HG02571 (cell line): Measurements from ENCODE around the gene ANKRD52.
A peak's percentile ranks its signal among the peaks of the same experiment; 100 is the strongest.

ENCODE experiments used
- ATAC-seq: cut with Tn5 transposase; IDR thresholded peaks from one replicate; pipeline ENCODE4 v1.9.1; 2021; ENCODE audit warnings: mild to moderate bottlenecking, moderate library complexity; ENCODE audit not compliant: unreplicated experiment

Gene ANKRD52

DNA sequence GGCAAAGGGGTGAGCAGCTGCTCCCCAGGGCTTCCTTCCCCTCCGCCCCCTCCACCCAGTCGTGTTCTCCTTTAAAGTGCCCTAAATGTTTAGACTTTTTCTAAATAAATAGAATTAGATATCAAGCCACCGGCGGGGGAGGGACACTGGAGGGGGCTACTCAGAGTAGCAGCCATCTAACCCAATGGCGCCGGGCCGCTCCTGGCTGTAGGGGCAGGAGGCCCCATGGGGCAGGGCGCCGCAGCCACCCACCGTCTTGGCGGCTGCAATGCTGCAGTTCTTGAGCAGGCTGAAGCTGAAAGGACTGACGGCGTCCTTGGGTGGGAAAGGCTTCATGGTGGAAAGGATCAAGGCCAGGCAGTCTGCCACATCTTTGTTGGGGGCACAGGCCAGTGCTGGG is 15.2 kb downstream of the ANKRD52 start:
- no peak for ATAC-seq

DNA sequence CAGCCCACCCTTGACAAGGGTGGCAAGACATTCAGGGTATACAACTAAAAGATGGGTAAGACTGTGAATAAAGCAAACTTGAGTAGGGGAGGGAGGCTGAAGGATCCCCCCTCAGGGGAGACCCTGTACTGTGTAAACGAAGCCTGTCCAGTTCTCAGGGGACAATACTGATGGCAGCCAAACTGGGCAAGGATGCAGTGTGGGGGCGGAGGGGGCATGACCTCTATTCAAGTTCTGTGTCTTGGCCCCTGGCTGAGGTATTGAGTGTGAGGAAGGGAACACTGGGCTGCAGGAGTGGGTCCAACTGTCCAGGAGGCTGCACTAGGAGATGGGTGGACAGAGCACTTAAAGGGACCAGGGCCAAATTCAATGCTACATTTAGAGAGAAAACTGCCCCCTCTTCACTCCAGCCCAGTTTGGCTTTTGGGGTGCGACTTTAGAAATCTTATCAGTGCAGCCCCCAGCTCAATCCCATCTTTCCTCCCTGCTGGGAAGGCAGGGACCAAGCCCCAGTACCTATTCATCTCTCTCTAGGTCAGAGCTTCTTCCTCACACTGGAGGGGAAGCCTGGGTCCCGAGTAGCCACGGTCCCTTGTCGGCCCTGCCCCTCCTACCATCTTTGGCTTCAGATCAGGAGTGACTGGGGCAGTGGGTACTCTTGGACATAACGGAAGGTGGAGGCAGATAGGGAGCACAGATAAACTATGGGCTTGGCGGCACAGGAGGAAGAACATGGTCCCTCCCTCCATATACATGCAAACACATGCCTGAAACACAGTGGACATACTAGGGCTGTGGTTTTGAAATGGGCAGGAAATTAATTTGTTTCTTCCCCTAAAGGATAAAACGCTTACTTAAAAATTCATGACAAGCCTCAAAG is 16.5 kb downstream of the ANKRD52 start:
- ATAC-seq = no peak

DNA sequence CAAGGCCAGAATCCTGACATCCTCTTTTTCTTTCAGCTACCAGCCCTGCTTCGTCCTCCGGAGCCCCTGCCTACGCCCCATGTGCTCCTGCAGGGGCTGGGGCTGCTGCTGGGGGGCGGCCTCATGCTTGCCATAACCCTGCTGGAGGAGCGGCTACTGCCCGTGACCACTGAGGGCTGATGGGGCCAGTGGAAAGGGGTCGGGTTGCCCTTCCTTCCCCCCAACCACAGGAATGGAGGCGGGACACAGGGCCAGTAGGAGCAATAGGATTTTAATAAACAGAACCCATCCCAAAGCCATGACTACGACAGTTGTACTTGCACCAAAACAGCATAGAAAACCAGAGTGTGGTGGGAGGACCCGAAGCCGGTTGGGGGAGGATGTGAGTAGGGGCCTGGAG is 20.6 kb downstream of the ANKRD52 start:
- no peak for ATAC-seq

DNA sequence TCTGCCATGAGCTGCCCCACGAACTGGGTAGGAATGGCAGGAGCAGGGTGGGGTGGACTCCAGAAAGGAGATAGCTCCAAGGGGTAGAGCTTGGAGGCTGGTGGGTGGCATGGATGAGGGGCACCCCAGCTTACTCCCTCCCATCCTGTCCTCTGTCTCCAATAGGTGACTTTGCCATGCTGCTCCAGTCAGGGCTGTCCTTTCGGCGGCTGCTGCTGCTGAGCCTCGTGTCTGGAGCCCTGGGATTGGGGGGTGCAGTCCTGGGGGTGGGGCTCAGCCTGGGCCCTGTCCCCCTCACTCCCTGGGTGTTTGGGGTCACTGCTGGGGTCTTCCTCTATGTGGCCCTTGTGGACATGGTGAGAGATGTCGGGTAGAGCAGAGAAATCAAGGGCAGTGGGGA is 21.2 kb downstream of the ANKRD52 start:
- ATAC-seq = no peak

DNA sequence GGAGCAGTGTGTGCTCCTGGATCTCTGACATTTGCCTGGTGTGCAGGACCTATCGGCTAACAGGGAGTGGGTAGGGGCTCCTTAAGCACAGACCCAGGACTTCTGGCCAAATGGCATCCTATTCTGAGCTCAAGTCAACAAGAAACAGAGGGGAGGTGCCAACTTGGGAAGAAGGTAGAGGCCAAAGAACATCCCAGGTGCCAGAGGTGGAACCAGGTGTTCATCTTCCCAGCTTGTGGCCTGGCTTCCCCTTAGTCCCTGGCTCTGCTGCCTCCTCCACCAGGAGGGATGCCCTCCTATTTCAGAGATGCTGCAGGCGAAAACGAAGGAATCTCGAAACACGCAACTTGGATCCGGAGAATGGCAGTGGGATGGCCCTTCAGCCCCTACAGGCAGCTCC is 22.1 kb downstream of the ANKRD52 start:
- no peak for ATAC-seq

DNA sequence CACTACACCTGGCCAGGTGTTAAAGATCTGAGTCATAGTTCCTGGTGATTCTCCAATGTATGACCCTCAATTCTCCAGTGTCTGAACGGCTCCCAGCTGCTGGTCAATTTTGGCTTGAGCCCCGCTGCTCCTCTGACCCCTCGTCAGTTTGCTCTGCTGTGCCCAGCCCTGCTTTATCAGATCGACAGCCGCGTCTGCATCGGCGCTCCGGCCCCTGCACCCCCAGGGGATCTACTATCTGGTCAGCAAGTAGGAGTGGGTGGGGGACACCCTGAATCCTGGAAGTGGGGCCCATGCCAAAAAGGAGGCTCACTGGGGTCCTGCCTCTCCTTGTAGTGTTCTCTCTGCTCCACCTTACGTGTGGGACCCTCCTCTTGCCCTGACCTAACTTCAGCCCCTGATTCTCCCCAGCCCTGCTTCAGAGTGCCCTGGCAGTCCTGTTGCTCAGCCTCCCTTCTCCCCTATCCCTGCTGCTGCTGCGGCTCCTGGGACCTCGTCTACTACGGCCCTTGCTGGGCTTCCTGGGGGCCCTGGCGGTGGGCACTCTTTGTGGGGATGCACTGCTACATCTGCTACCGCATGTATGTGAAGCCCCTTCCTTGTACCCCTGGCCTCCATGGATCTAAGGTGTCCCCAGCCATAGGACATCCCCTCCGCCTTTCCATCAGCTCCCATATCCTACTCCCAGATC is 23.3 kb downstream of the ANKRD52 start:
- no peak for ATAC-seq

DNA sequence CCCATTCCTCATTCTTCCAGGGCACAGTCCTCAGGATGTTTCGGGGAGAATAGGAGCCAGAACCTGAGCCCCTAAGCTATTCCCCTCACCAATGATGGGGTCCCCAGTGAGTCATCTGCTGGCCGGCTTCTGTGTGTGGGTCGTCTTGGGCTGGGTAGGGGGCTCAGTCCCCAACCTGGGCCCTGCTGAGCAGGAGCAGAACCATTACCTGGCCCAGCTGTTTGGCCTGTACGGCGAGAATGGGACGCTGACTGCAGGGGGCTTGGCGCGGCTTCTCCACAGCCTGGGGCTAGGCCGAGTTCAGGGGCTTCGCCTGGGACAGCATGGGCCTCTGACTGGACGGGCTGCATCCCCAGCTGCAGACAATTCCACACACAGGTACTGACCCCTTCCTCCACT is 27.0 kb downstream of the ANKRD52 start:
- no peak for ATAC-seq

DNA sequence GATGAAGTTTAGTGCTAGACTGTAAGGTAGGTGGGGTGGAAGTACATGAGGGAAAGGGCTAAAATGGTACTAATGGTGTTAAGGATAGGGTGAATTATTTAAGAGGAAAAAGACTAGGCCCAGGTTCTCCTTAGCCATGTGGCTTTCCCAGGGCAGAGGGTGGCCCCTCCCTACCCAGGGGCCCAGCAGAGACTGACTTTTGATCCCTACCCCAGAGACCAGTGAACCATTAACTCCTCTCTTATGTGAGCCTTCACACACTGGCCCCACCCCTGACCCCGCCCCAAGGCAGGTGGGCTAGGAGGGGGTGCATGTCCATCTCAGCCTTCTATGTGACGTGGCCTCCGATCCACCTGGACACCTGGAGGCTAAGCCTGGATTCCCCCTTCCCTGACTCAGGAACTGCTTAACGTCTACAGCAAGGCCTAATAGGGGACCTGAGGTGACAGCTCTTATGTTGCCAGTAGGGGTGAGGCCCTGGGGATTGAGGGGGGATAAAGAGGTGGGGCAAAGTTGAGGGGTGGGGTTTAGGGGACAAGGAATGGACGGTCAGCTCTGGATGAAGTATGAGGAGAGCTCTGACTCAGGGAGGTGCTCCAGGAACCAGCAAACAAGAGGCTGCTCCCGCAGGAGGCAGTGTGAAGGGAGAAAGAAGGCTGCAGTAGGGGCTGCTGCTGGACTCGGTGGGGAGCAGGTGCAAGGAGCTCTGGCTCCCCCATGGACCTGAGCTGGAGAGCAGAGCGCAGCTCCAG is 27.6 kb downstream of the ANKRD52 start:
- no peak for ATAC-seq

DNA sequence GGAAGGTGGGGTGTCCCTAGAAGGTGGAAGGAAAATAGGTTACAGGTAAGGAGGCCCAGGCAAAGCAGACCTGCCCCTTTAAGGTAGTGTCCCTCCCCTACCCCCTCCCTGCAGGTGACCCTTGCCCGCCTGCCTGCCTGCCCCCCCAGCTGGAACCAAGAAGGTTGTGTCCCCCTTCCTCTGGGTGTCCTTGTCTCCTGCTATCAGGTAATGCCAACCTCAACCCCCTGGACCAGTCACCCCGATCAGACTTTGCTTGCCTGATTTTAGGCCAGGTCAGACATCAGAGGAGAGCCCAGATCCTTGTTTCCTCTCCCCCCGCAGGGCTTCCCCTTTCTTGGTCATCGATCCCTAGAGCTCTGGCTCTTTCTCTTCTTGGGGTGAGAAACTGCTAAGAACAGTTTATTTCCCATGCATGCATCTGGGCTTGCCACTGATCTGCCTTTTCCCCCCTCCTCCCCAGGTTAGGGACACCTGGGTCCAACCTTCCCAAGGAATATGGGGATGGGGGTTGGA is 28.2 kb downstream of the ANKRD52 start, which contains the start of gene SLC39A5:
Gene SLC39A5 (plus strand): TSS at position 136 of the 516 bp plus-strand sequence. CDS start 1,224 bp downstream, outside the sequence.
- no peak for ATAC-seq

DNA sequence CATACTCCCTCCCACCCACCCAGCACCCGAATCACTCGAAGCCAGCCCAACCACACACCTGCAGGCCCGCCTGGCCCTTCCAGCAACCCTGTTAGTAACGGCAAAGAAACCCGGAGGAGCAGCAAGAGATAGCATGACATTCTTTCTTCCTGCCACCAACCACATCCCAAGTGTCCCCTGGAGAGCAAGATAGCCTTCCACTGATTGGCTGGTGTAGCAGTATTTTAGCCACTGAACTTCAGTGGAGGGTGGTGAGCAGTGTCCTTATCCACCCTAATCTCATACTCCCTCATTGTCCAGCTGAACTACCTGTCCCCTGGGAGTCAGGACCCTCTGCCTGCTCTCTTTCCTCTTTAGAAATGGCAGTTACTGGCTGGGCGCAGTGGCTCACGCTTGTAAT is 29.1 kb downstream of the ANKRD52 start:
- ATAC-seq = no peak

DNA sequence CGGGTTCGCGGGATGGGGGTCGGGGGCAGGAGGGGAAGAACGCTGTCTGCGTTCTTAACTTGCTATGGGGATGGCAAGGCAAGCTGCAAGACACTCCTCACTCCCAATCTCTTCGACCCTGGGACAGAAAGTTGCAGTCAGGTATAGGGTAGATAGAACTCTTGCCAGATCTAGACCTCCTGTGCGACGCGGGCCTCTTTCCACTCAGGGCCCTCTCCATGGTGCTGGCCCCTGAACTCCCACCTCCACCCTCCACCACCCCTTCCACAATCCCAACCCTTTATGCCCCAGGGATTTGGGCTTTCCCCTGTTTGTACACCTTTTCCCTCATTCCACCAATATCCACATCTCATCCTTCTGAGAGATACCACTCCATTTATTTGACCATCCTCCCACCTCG is 33.2 kb downstream of the ANKRD52 start:
- ATAC-seq = no peak

DNA sequence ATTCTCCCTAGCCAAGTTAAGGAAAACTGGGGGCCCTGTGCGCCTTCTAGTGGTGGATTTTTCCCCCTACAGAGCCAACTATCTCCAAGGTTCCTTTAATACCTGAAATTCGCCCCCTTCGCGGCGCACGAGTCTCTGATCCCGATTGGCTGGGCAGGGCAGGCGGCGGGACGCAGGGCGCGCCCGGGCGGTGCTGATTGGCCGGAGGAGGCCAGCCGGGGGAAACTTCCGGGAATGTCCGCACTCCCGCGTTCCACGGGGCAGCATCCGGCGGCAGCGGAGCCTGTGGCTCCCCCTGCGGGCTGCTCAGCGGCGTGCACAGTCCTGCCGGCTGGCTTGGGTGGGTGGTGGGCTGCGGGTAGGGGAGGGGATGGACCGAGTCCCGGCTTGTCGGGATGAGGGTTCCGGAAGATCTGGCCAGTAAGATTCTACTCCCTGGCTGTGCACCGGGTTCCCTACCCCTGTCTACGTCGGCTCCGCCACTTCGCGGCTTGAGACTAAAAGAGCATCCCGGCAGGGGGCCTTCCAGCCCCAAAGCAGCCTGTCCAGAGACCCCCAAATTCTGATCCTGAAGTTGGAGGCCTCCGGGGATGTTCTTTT is 34.0 kb downstream of the ANKRD52 start, which contains the start of gene NABP2:
Gene NABP2 (plus strand): TSS at position 241 of the 600 bp plus-strand sequence. CDS start 515 bp downstream, outside the sequence.
- peak; percentile 67 for ATAC-seq

DNA sequence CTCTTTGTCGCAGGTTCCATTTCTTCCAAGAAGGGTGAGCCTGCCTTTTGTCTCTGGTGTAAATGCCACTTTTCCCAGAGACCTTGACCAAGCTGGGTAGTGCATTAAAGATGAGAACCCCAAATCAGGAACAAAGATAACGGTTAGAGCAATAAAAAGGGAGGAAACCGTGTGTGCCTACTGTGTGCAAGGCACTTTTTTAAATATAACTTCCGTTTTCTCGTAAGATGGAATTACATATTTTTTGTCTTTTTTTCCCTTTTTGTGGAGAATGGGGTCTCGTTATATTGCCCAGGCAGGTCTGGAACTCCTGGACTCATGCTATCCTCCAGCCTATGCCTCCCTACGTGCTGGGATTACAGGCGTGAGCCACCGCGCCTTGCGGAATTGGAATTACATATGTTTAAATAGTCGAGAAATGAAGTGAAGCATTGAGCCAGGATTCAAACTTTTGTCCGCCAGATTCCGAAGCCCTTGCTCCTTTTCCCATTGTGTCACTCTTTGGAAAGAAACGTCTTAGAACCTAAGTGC is 34.5 kb downstream of the ANKRD52 start:
- ATAC-seq = no peak

DNA sequence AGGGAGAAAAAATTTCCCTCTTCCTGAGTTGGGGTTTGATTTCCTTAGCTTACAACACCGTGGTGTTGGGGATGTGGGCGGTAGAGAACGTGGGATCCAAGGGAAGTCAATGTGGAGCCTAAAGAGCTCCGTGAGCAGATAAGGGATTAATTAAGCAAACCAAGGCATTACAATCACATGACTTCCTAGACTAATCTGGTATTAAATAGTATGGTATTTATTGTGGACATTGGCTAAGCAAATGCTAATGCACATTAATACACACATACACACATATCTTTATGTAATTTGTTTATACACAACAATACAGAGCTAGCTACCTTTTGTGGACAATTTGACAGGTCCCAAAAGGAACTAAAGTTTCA is 35.7 kb downstream of the ANKRD52 start:
- ATAC-seq = no peak

DNA sequence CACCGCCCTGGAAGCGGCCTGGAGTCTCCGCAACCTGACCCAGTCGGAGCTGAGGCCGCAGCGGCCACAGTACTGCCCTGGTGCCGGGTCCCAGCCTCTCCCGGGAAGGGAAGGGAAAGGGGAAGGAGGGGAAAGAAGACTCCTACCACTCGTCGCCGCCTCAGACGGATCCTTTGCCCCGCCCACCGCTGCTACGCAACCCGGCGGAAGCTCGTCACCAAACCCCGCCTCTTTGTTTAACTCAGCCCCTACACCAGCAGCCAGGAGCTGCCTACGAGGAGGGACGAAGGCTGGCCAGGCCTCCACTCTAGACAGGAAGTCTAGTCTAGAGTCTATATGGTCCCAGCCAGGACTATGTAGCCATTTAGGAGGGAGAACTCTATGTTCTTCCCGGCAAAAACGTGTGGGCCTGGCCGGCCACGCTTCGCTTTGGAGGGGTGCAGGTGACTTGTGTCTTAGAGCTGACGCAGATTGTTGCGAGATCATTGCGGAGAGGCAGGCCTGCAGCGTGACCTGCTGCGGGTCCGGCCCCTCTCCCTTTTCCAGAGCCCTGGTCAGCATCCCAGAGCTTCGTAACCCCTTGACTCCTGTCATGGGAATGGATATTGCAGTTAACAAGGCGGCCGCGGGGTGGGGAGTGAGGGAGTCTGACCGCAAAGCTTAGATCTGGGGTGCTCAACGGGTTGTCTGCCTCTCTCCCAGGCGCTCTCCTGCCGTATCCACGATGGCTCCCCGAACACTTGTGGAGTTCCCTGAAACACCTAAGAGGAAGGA is 36.2 kb downstream of the ANKRD52 start, which contains the start of gene RNF41:
Gene RNF41 (minus strand): TSS at position 166 of the 774 bp plus-strand sequence. CDS start 7,875 bp downstream, outside the sequence.
- ATAC-seq = peak; percentile 74

DNA sequence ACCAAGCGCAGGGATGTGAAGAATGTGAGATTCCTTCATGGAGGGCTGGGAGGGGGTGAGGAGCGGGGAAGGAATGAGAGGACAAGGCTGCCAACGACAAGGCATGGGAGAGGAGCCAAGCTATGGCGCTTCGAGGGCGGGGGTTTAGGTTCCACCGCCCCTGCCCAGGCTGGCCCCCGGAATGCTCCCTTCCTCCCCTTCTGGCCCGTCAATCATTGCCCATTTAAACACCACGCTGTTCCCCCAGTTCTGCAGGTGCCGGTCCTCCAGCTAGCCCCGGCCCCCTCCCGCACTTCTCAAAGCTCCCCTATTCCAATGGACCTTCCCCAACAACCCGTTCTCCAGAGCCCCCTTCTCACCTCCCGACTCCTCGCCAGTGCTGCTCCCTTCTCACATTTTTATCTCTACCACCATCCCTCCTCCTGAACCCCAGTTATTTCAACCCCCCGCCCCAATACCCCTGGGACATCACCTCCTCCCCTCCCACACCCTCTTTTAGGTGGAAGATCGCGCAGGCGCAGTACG is 36.9 kb downstream of the ANKRD52 start:
- ATAC-seq = peak; percentile 18

DNA sequence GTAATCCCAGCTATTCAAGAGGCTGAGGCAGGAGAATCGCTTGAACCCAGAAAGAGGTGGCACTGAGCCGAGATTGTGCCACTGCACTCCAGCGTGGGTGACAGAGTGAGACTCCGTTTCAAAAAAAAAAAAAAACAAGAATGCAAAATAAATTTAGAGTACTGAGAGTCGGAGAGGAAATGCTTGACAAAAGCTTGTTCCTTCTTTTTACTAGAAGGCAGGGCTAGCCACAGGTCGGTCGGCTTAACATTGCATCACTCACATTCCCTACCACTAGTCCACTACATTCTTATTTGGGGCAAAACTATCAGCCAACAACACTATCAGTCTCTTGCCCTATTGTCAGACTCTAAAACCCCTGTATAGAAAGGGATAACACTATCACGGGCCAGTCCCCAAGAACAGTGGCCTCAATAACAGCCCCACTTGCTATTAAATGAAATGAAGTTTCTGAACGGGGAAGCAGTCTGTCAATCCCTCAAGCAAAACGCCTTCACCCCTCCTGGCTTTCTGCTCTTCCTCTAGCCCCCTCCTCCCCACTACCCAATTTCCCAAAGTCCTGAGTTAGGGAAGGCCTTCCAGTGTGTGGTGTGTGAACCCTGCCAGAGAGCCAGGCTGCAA is 37.5 kb downstream of the ANKRD52 start:
- ATAC-seq = no peak

DNA sequence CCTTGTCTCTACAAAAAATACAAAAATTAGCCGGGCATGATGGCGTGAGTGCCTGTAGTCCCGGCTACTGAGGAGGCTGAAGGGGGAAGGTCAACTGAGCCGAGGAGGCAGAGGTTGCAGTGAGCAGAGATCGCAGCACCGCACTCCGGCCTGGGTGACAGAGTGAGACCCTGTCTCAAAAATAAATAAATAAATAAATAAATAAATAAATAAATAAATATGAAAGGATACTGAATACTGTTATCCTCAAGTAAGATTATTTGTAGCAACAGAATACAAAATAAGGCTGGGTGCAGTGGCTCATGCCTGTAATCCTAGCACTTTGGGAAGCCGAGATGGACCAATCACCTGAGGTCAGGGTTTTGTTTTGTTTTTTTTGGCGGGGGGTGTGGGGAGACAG is 38.3 kb downstream of the ANKRD52 start:
- no peak for ATAC-seq

DNA sequence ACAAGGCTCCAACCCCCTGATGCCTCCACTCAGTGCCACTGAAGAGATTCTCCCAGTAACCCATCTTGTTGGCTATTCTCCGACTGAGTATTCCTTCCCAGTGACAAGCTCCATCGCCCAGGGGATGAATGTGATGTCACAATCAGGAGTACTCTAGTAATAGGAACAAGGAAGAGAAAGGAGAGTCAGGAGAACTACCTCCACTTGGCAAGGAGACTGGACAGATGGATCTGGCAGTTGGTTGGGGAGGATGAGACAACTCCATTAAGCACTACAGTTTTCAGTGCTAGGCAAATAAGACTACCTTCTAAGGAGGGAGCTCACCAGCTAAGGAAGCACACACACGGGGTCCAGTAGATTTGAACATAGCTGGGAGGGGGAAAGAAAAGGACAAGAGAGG is 41.7 kb downstream of the ANKRD52 start:
- no peak for ATAC-seq
